ENCODE measurements around the gene RAD17. TPM values are rescaled to one million over a fixed set of nuclear protein-coding genes. Genes with fewer than 3 reads are reported as not detected.
"Not testable (repeated sequence)": the region's sequence is repeated elsewhere in the genome, so short reads cannot be mapped to it uniquely, and the experiment has no call there.

Gene RAD17
- polyA plus RNA-seq, 4 donors = 12.6 to 26.5 (median 15.0) TPM

GRCh38 chr5:69367697-69368279 is 1.8 kb upstream of the RAD17 start:
- Histone ChIP-seq H3K9me3 (ENCODE audit: control insufficient read depth in 2 of 2, insufficient read depth in 1 of 2, low read depth in 1 of 2, low read length in 1 of 2) (no peaks in the 10 kb centered on the region), H3K27ac (ENCODE audit: low read depth in 1 of 3, low read length in 2 of 3) (peak overlapping the region in 1 of 3 donors; percentile 94), H3K36me3 (ENCODE audit: control insufficient read depth in 3 of 3, insufficient read depth in 2 of 3, low read depth in 1 of 3, low read length in 3 of 3) (peaks cover 7 to 30% (median 9%) of the 10 kb centered on the region in 3 donors), H3K4me3 (ENCODE audit: low read depth in 1 of 3, low read length in 3 of 3) (peak overlapping the region in 1 of 3 donors; percentile 100), H3K4me1 (ENCODE audit: control insufficient read depth in 3 of 3, insufficient read depth in 2 of 3, low read depth in 1 of 3, low read length in 2 of 3) (peaks cover 0 to 8% (median 2%) of the 10 kb centered on the region in 3 donors), H3K27me3 (ENCODE audit: control insufficient read depth in 3 of 3, insufficient read depth in 3 of 3, low read length in 3 of 3) (no peaks in the 10 kb centered on the region)
- DNase-seq (no peak), FAIRE-seq (no peak)
- 90 to 94% (median 91%) methylated on average over 11 of the region's 11 CpGs for WGBS, 3 donors

- FAIRE-seq (no peak), DNase-seq (no peak)
- H3K4me1 ChIP-seq (ENCODE audit: control insufficient read depth in 3 of 3, insufficient read depth in 2 of 3, low read depth in 1 of 3, low read length in 2 of 3) = peaks cover 0 to 8% (median 2%) of the 10 kb centered on the region in 3 donors
- H3K9me3 ChIP-seq (ENCODE audit: control insufficient read depth in 2 of 2, insufficient read depth in 1 of 2, low read depth in 1 of 2, low read length in 1 of 2) = no peaks in the 10 kb centered on the region
- WGBS, 3 donors = 1 to 2% (median 1%) methylated on average over 29 to 39 of the region's 39 CpGs
- no peaks in the 10 kb centered on the region for H3K27me3 ChIP-seq (ENCODE audit: control insufficient read depth in 3 of 3, insufficient read depth in 3 of 3, low read length in 3 of 3)
- H3K36me3 ChIP-seq (ENCODE audit: control insufficient read depth in 3 of 3, insufficient read depth in 2 of 3, low read depth in 1 of 3, low read length in 3 of 3) = peaks cover 7 to 22% (median 9%) of the 10 kb centered on the region in 3 donors
- H3K4me3 ChIP-seq (ENCODE audit: low read depth in 1 of 3, low read length in 3 of 3) = peak overlapping the region; percentile 82 to 100 (median 89)
- peak overlapping the region; percentile 94 to 100 (median 99) for H3K27ac ChIP-seq (ENCODE audit: low read depth in 1 of 3, low read length in 2 of 3)
These were observed 919 bp upstream of the RAD17 start for GRCh38 chr5:69368458-69369339.

- H3K4me1 ChIP-seq (ENCODE audit: control insufficient read depth in 3 of 3, insufficient read depth in 2 of 3, low read depth in 1 of 3, low read length in 2 of 3); FAIRE-seq; H3K27me3 ChIP-seq (ENCODE audit: control insufficient read depth in 3 of 3, insufficient read depth in 3 of 3, low read length in 3 of 3); H3K9me3 ChIP-seq (ENCODE audit: control insufficient read depth in 2 of 2, insufficient read depth in 1 of 2, low read depth in 1 of 2, low read length in 1 of 2): not testable (repeated sequence)
- peaks cover 2 to 22% (median 5%) of the 10 kb centered on the region in 3 donors for H3K36me3 ChIP-seq (ENCODE audit: control insufficient read depth in 3 of 3, insufficient read depth in 2 of 3, low read depth in 1 of 3, low read length in 3 of 3)
- peak overlapping the region in 2 of 3 donors; percentile 94 to 100 for H3K27ac ChIP-seq (ENCODE audit: low read depth in 1 of 3, low read length in 2 of 3)
- H3K4me3 ChIP-seq (ENCODE audit: low read depth in 1 of 3, low read length in 3 of 3) = peak overlapping the region; percentile 82 to 100 (median 89)
- WGBS, 3 donors = 1% methylated on average over 16 of the region's 16 CpGs
- peak in 1 of 2 donors; percentile 6 for DNase-seq
These were observed 717 bp downstream of the RAD17 start for GRCh38 chr5:69370335-69370734.

- no peaks in the 10 kb centered on the region for H3K9me3 ChIP-seq (ENCODE audit: control insufficient read depth in 2 of 2, insufficient read depth in 1 of 2, low read depth in 1 of 2, low read length in 1 of 2)
- H3K4me1 ChIP-seq (ENCODE audit: control insufficient read depth in 3 of 3, insufficient read depth in 2 of 3, low read depth in 1 of 3, low read length in 2 of 3) = peaks cover 0 to 8% (median 2%) of the 10 kb centered on the region in 3 donors
- no peaks in the 10 kb centered on the region for H3K27me3 ChIP-seq (ENCODE audit: control insufficient read depth in 3 of 3, insufficient read depth in 3 of 3, low read length in 3 of 3)
- DNase-seq (no peak), FAIRE-seq (no peak)
- H3K27ac ChIP-seq (ENCODE audit: low read depth in 1 of 3, low read length in 2 of 3) = no peak overlapping the region
- peaks cover 5 to 13% (median 8%) of the 10 kb centered on the region in 3 donors for H3K36me3 ChIP-seq (ENCODE audit: control insufficient read depth in 3 of 3, insufficient read depth in 2 of 3, low read depth in 1 of 3, low read length in 3 of 3)
- WGBS, 3 donors = 97 to 99% (median 98%) methylated on average over 5 of the region's 5 CpGs
- H3K4me3 ChIP-seq (ENCODE audit: low read depth in 1 of 3, low read length in 3 of 3) = no peak overlapping the region
These were observed 2.8 kb downstream of the RAD17 start for GRCh38 chr5:69372394-69372793.

- no peaks in the 10 kb centered on the region for H3K27me3 ChIP-seq (ENCODE audit: control insufficient read depth in 3 of 3, insufficient read depth in 3 of 3, low read length in 3 of 3)
- 86 to 94% (median 89%) methylated on average over 4 of the region's 4 CpGs for WGBS, 3 donors
- no peak for DNase-seq
- H3K9me3 ChIP-seq (ENCODE audit: control insufficient read depth in 2 of 2, insufficient read depth in 1 of 2, low read depth in 1 of 2, low read length in 1 of 2) = no peaks in the 10 kb centered on the region
- H3K4me1 ChIP-seq (ENCODE audit: control insufficient read depth in 3 of 3, insufficient read depth in 2 of 3, low read depth in 1 of 3, low read length in 2 of 3) = peaks cover 0 to 4% (median 2%) of the 10 kb centered on the region in 3 donors
- no peak for FAIRE-seq
- H3K36me3 ChIP-seq (ENCODE audit: control insufficient read depth in 3 of 3, insufficient read depth in 2 of 3, low read depth in 1 of 3, low read length in 3 of 3) = peaks cover 5 to 17% (median 10%) of the 10 kb centered on the region in 3 donors
- H3K27ac ChIP-seq (ENCODE audit: low read depth in 1 of 3, low read length in 2 of 3) = peak overlapping the region in 1 of 3 donors; percentile 45
- no peak overlapping the region for H3K4me3 ChIP-seq (ENCODE audit: low read depth in 1 of 3, low read length in 3 of 3)
These were observed 5.4 kb downstream of the RAD17 start for GRCh38 chr5:69374911-69375446.

- Histone ChIP-seq H3K27ac (ENCODE audit: low read depth in 1 of 3, low read length in 2 of 3) (no peak overlapping the region), H3K36me3 (ENCODE audit: control insufficient read depth in 3 of 3, insufficient read depth in 2 of 3, low read depth in 1 of 3, low read length in 3 of 3) (peaks cover 9 to 28% (median 10%) of the 10 kb centered on the region in 3 donors), H3K4me1 (ENCODE audit: control insufficient read depth in 3 of 3, insufficient read depth in 2 of 3, low read depth in 1 of 3, low read length in 2 of 3) (no peaks in the 10 kb centered on the region), H3K27me3 (ENCODE audit: control insufficient read depth in 3 of 3, insufficient read depth in 3 of 3, low read length in 3 of 3) (no peaks in the 10 kb centered on the region), H3K4me3 (ENCODE audit: low read depth in 1 of 3, low read length in 3 of 3) (no peak overlapping the region), H3K9me3 (ENCODE audit: control insufficient read depth in 2 of 2, insufficient read depth in 1 of 2, low read depth in 1 of 2, low read length in 1 of 2) (no peaks in the 10 kb centered on the region)
- FAIRE-seq = no peak
- DNase-seq = no peak
These were observed 8.8 kb downstream of the RAD17 start for GRCh38 chr5:69378376-69378775.

- Histone ChIP-seq H3K36me3 (ENCODE audit: control insufficient read depth in 3 of 3, insufficient read depth in 2 of 3, low read depth in 1 of 3, low read length in 3 of 3) (peaks cover 2 to 47% (median 5%) of the 10 kb centered on the region in 3 donors), H3K9me3 (ENCODE audit: control insufficient read depth in 2 of 2, insufficient read depth in 1 of 2, low read depth in 1 of 2, low read length in 1 of 2) (no peaks in the 10 kb centered on the region), H3K4me3 (ENCODE audit: low read depth in 1 of 3, low read length in 3 of 3) (no peak overlapping the region), H3K4me1 (ENCODE audit: control insufficient read depth in 3 of 3, insufficient read depth in 2 of 3, low read depth in 1 of 3, low read length in 2 of 3) (no peaks in the 10 kb centered on the region), H3K27ac (ENCODE audit: low read depth in 1 of 3, low read length in 2 of 3) (no peak overlapping the region), H3K27me3 (ENCODE audit: control insufficient read depth in 3 of 3, insufficient read depth in 3 of 3, low read length in 3 of 3) (no peaks in the 10 kb centered on the region)
- DNase-seq = no peak
- WGBS, 3 donors = 87 to 90% (median 90%) methylated on average over 15 of the region's 15 CpGs
- no peak for FAIRE-seq
These were observed 35.2 kb downstream of the RAD17 start for GRCh38 chr5:69404659-69405330.
